ENCODE results near the gene CASP7. TPM values are rescaled to one million over a fixed set of nuclear protein-coding genes. Genes with fewer than 3 reads are reported as not detected.

CASP7 gene
- total RNA-seq, 1 experiment from 2014 or later, result 14.0 TPM

GRCh38 chr10:113661332-113661731 is 18.4 kb upstream of the CASP7 start:
- Histone ChIP-seq H3K27ac (no peak overlapping the region), H4K20me1 (ENCODE audit: insufficient read depth) (no peaks in the 10 kb centered on the region), H3K4me2 (no peak overlapping the region), H3K4me3 (no peak overlapping the region), H3K27me3 (ENCODE audit: insufficient read depth, low read depth) (no peaks in the 10 kb centered on the region), H2AFZ (no peak overlapping the region), H3K79me2 (ENCODE audit: low read depth) (no peaks in the 10 kb centered on the region), H3K9me3 (ENCODE audit: insufficient read depth, low read depth) (no peaks in the 10 kb centered on the region), H3F3A (ENCODE audit: insufficient read depth, low read depth) (no peaks in the 10 kb centered on the region), H3K4me1 (replicated peaks; ENCODE audit: insufficient read depth) (no peaks in the 10 kb centered on the region), H3K9me2 (ENCODE audit: insufficient read depth) (no peaks in the 10 kb centered on the region), H3K36me3 (ENCODE audit: low read depth) (no peaks in the 10 kb centered on the region)
- ChIA-PET POLR2A (ENCODE audit: unreplicated experiment) (no interaction called here), CTCF (interaction anchor here (0.6 kb wide), 1 partner anchor 18 kb away, joined by 3 read pairs; no protein-coding TSS in a partner anchor)
- TF ChIP-seq CTCF (conservative IDR thresholded peaks at IDR 0.05) (no peak), EZH2 (IDR thresholded peaks at IDR 0.05; ENCODE audit: low read depth) (no peak)
- intact Hi-C loops (cut with micrococcal nuclease; ENCODE audit: unreplicated experiment), result no loop called here
- BruUV-seq (replicated peaks), result no TSS peak
- DNase-seq, result no peak

DNA sequence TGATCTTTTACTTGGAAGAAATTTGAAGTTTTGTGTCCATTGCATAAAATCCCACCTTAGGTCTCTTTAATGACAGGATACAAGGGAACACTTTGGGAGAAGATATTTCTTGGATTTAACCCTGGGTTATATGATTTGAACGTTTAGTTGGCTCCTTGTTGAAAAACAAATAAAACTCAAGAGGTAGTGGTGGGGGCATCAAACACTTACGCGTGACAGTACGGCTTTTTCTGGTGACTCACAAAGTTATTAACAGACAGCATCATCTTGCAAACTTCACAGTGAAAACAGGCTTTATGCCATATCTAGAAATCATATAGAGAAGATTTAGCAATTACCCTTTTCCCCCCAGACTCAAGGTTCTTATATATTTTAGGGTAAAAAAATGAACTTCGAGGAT is 16.6 kb upstream of the CASP7 start:
- H3K9me2 ChIP-seq (ENCODE audit: insufficient read depth), result no peaks in the 10 kb centered on the region
- TF ChIP-seq CTCF (conservative IDR thresholded peaks at IDR 0.05) (no peak), EZH2 (IDR thresholded peaks at IDR 0.05; ENCODE audit: low read depth) (no peak)
- H3K36me3 ChIP-seq (ENCODE audit: low read depth), result no peaks in the 10 kb centered on the region
- no peaks in the 10 kb centered on the region for H3K79me2 ChIP-seq (ENCODE audit: low read depth)
- H3K27ac ChIP-seq, result no peak overlapping the region
- H3K9me3 ChIP-seq (ENCODE audit: insufficient read depth, low read depth), result no peaks in the 10 kb centered on the region
- H4K20me1 ChIP-seq (ENCODE audit: insufficient read depth), result no peaks in the 10 kb centered on the region
- intact Hi-C loops (cut with micrococcal nuclease; ENCODE audit: unreplicated experiment), result no loop called here
- ChIA-PET CTCF (no interaction called here), POLR2A (ENCODE audit: unreplicated experiment) (no interaction called here)
- H3K4me1 ChIP-seq (replicated peaks; ENCODE audit: insufficient read depth), result no peaks in the 10 kb centered on the region
- DNase-seq, result no peak
- H3K27me3 ChIP-seq (ENCODE audit: insufficient read depth, low read depth), result no peaks in the 10 kb centered on the region
- no peak overlapping the region for H3K4me3 ChIP-seq
- H3K4me2 ChIP-seq, result no peak overlapping the region
- H2AFZ ChIP-seq, result no peak overlapping the region
- no TSS peak for BruUV-seq (replicated peaks)
- H3F3A ChIP-seq (ENCODE audit: insufficient read depth, low read depth), result no peaks in the 10 kb centered on the region

- TF ChIP-seq EZH2 (IDR thresholded peaks at IDR 0.05; ENCODE audit: low read depth) (no peak), CTCF (conservative IDR thresholded peaks at IDR 0.05) (no peak)
These were observed 15.8 kb upstream of the CASP7 start, which contains the start of gene NRAP for GRCh38 chr10:113663908-113664307. NRAP (minus strand) TSS chr10:113664041; CDS start chr10:113663882, 159 bp downstream.

More at GRCh38 chr10:113663908-113664307, 15.8 kb upstream of the CASP7 start, which contains the start of gene NRAP:
- H3K4me1 ChIP-seq (replicated peaks; ENCODE audit: insufficient read depth), result no peaks in the 10 kb centered on the region
- no peak within 1 kb of the TSS for H3K4me2 ChIP-seq
- ChIA-PET POLR2A (ENCODE audit: unreplicated experiment) (no interaction called here), CTCF (no interaction called here)
- no peaks in the 10 kb centered on the region for H3K79me2 ChIP-seq (ENCODE audit: low read depth)
- intact Hi-C loops (cut with micrococcal nuclease; ENCODE audit: unreplicated experiment), result no loop called here
- no peaks in the 10 kb centered on the region for H3K27me3 ChIP-seq (ENCODE audit: insufficient read depth, low read depth)
- H3K4me3 ChIP-seq, result no peak within 1 kb of the TSS
- H3K27ac ChIP-seq, result no peak within 1 kb of the TSS
- no peaks in the 10 kb centered on the region for H3F3A ChIP-seq (ENCODE audit: insufficient read depth, low read depth)
- no peaks in the 10 kb centered on the region for H3K36me3 ChIP-seq (ENCODE audit: low read depth)
- no peaks in the 10 kb centered on the region for H4K20me1 ChIP-seq (ENCODE audit: insufficient read depth)
- H3K9me2 ChIP-seq (ENCODE audit: insufficient read depth), result no peaks in the 10 kb centered on the region
- H2AFZ ChIP-seq, result no peak within 1 kb of the TSS
- no peak for DNase-seq
- no TSS peak for BruUV-seq (replicated peaks)
- H3K9me3 ChIP-seq (ENCODE audit: insufficient read depth, low read depth), result no peaks in the 10 kb centered on the region
